Mucosa of gallbladder (tissue), 1 donor: ENCODE results near the gene PNPO. TPM values are rescaled to one million over a fixed set of nuclear protein-coding genes. Genes with fewer than 3 reads are reported as not detected.

Experiments used
- DNase-seq: peaks from one replicate; pipeline ENCODE4 v3.0.0-alpha.2; 2020; ENCODE audit warnings: low spot score
- total RNA-seq: library from RNA; stranded (reverse); gene quantifications from one replicate; pipeline ENCODE4 v1.2.1, GENCODE V29; 2021
- donor health status: DM: no; HTN: no; CAD: no.

Gene PNPO
- total RNA-seq = 43.2 TPM

- DNase-seq = peak; percentile 97
Observed at GRCh38 chr17:47941246-47942095, at the start of gene PNPO. PNPO (plus strand) TSS chr17:47941571; CDS start chr17:47941676, 105 bp downstream.

- no peak for DNase-seq
Observed at GRCh38 chr17:47894498-47895346, 46.6 kb upstream of the PNPO start.

GRCh38 chr17:47895347-47895855 is 46.0 kb upstream of the PNPO start:
- no peak for DNase-seq

- peak; percentile 100 for DNase-seq
Observed at GRCh38 chr17:47895856-47896671, 45.3 kb upstream of the PNPO start, which contains the start of gene SP2. SP2 (plus strand) TSS chr17:47896236; CDS start chr17:47896287, 51 bp downstream.

GRCh38 chr17:47896672-47897490 is 44.5 kb upstream of the PNPO start:
- DNase-seq = no peak

GRCh38 chr17:47897561-47897960 is 43.8 kb upstream of the PNPO start:
- DNase-seq = no peak

GRCh38 chr17:47898241-47898640 is 43.1 kb upstream of the PNPO start:
- DNase-seq = no peak

- no peak for DNase-seq
Observed at GRCh38 chr17:47899643-47900042, 41.7 kb upstream of the PNPO start.

GRCh38 chr17:47901423-47901822 is 39.9 kb upstream of the PNPO start:
- DNase-seq = no peak

GRCh38 chr17:47902039-47902744 is 39.2 kb upstream of the PNPO start:
- no peak for DNase-seq

GRCh38 chr17:47905221-47905733 is 36.1 kb upstream of the PNPO start:
- peak; percentile 66 for DNase-seq

GRCh38 chr17:47906443-47906842 is 34.9 kb upstream of the PNPO start:
- DNase-seq = no peak

- no peak for DNase-seq
Observed at GRCh38 chr17:47907932-47908562, 33.3 kb upstream of the PNPO start.

GRCh38 chr17:47913050-47913449 is 28.3 kb upstream of the PNPO start:
- no peak for DNase-seq

GRCh38 chr17:47914306-47914948 is 26.9 kb upstream of the PNPO start:
- DNase-seq = no peak

GRCh38 chr17:47915776-47916398 is 25.5 kb upstream of the PNPO start:
- no peak for DNase-seq

- no peak for DNase-seq
Observed at GRCh38 chr17:47916489-47917208, 24.7 kb upstream of the PNPO start.

GRCh38 chr17:47917581-47917980 is 23.8 kb upstream of the PNPO start:
- DNase-seq = no peak
